GM12878 (cell line): ENCODE results near the gene BIRC5. TPM values are rescaled to one million over a fixed set of nuclear protein-coding genes. Genes with fewer than 3 reads are reported as not detected.

Experiments
- ATF7 ChIP-seq: fragments of 450-650 bp; IDR thresholded peaks from 2 replicates; pipeline ENCODE4 v1.6.1; 2016; ENCODE audit warnings: low read depth, mild to moderate bottlenecking
- BMI1 ChIP-seq: fragments of 450-650 bp; IDR thresholded peaks from 2 replicates; pipeline ENCODE4 v1.6.1; 2016; ENCODE audit warnings: mild to moderate bottlenecking, moderate library complexity, borderline replicate concordance
- FOS ChIP-seq: IDR thresholded peaks from 3 replicates; pipeline ENCODE4 v1.6.1; 2011; ENCODE audit warnings: borderline replicate concordance; ENCODE audit not compliant: insufficient read length; ENCODE audit errors: extremely low read depth
- JUNB ChIP-seq: IDR thresholded peaks from 2 replicates; pipeline ENCODE4 v1.6.1; 2016; ENCODE audit warnings: antibody characterized with exemption, mild to moderate bottlenecking
- MTA2 ChIP-seq: fragments of 450-650 bp; IDR thresholded peaks from 2 replicates; pipeline ENCODE4 v1.6.1; 2016; ENCODE audit warnings: low read depth, mild to moderate bottlenecking, moderate library complexity
- MTA3 ChIP-seq: IDR thresholded peaks from 2 replicates; pipeline ENCODE4 v1.6.1; 2012; ENCODE audit warnings: low read length, inconsistent platforms, borderline replicate concordance
- NFXL1 ChIP-seq: fragments of 450-650 bp; IDR thresholded peaks from 2 replicates; pipeline ENCODE4 v1.6.1; 2017; ENCODE audit warnings: antibody characterized with exemption, mild to moderate bottlenecking, borderline replicate concordance
- PAX5 ChIP-seq: IDR thresholded peaks from 2 replicates; pipeline ENCODE4 v1.6.1; 2011; ENCODE audit warnings: low read depth, low read length, borderline replicate concordance
- RELA ChIP-seq: fragments of 450-650 bp; IDR thresholded peaks from 2 replicates; pipeline ENCODE4 v1.8.0; 2014; ENCODE audit warnings: borderline replicate concordance; ENCODE audit not compliant: partially characterized antibody
- RUNX3 ChIP-seq: IDR thresholded peaks from 2 replicates; pipeline ENCODE4 v1.6.1; 2012; ENCODE audit warnings: low read length, inconsistent platforms
- SIX5 ChIP-seq: IDR thresholded peaks from 2 replicates; pipeline ENCODE4 v1.6.1; 2011; ENCODE audit warnings: mild to moderate bottlenecking, low read depth, low read length, moderate library complexity; ENCODE audit not compliant: severe bottlenecking
- SUPT20H ChIP-seq: IDR thresholded peaks from 2 replicates; pipeline ENCODE4 v1.6.1; 2011; ENCODE audit warnings: low read depth, mild to moderate bottlenecking, low read length, moderate library complexity, borderline replicate concordance; ENCODE audit not compliant: control insufficient read depth
- TAF1 ChIP-seq: IDR thresholded peaks from 2 replicates; pipeline ENCODE4 v1.6.1; 2011; ENCODE audit warnings: mild to moderate bottlenecking, low read depth, low read length, borderline replicate concordance
- YY1 ChIP-seq: IDR thresholded peaks from 2 replicates; pipeline ENCODE4 v1.6.1; 2011; ENCODE audit warnings: low read depth, mild to moderate bottlenecking, low read length
- ZNF24 ChIP-seq: fragments of 450-650 bp; IDR thresholded peaks from 2 replicates; pipeline ENCODE4 v1.6.1; 2017; ENCODE audit warnings: antibody characterized with exemption, mild to moderate bottlenecking
- ZZZ3 ChIP-seq: IDR thresholded peaks from 2 replicates; pipeline ENCODE4 v1.6.1; 2011; ENCODE audit warnings: low read depth; ENCODE audit not compliant: control insufficient read depth, insufficient read length
- polyA plus RNA-seq, 11 experiments: library from polyadenylated mRNA; depleted of rRNA in 4 of 11; unstranded in 6 of 11; stranded (reverse) in 5 of 11; fragments of >200 nt; fragmentation: Nextera tagmentation in 4 of 11; fragmentation: Illumina TruSeq in 1 of 11; extraction: Ambion mirVana in 4 of 11; extraction: Trizol in 1 of 11; gene quantifications; 1 replicate in 1 of 11; 2 replicates in 10 of 11; pipeline versions ENCODE4 v1.2.1 to v1.2.3, GENCODE V29; 2011 to 2016; ENCODE audit warnings: inconsistent platforms in 2 of 11, missing spikeins in 2 of 11, low read depth in 1 of 11
- total RNA-seq, 4 experiments: library from RNA; depleted of rRNA in 3 of 4; stranded (reverse); fragments of >200 nt in 3 of 4; fragmentation: Illumina TruSeq in 1 of 4; extraction: Trizol in 1 of 4; gene quantifications; 2 replicates each; pipeline versions ENCODE4 v1.2.1 to v1.2.3, GENCODE V29; 2013 to 2021
- TF ChIP-seq, protein P1 (sequence below): IDR thresholded peaks from 2 replicates; pipeline ENCODE4 v1.6.1; 2012; ENCODE audit warnings: low read length, inconsistent platforms
- TF ChIP-seq, protein P2 (sequence below): fragments of 450-650 bp; IDR thresholded peaks from 2 replicates; pipeline ENCODE4 v1.6.1; 2017; ENCODE audit warnings: borderline replicate concordance
- TF ChIP-seq, protein P3 (sequence below): fragments of 450-650 bp; IDR thresholded peaks from 2 replicates; pipeline ENCODE4 v1.6.1; 2017; ENCODE audit warnings: mild to moderate bottlenecking, low read depth, inconsistent platforms; ENCODE audit not compliant: poor library complexity, severe bottlenecking
- TF ChIP-seq, protein P4 (sequence below): IDR thresholded peaks from 2 replicates; pipeline ENCODE4 v1.6.1; 2012; ENCODE audit warnings: mild to moderate bottlenecking, low read depth, low read length

The BIRC5 gene
- total and polyA plus RNA-seq, 10 of the 15 experiments (the other 5 are each of a cell fraction or from before 2014, with no cell fraction given), result 41.0 to 175 (median 90.8) TPM

DNA sequence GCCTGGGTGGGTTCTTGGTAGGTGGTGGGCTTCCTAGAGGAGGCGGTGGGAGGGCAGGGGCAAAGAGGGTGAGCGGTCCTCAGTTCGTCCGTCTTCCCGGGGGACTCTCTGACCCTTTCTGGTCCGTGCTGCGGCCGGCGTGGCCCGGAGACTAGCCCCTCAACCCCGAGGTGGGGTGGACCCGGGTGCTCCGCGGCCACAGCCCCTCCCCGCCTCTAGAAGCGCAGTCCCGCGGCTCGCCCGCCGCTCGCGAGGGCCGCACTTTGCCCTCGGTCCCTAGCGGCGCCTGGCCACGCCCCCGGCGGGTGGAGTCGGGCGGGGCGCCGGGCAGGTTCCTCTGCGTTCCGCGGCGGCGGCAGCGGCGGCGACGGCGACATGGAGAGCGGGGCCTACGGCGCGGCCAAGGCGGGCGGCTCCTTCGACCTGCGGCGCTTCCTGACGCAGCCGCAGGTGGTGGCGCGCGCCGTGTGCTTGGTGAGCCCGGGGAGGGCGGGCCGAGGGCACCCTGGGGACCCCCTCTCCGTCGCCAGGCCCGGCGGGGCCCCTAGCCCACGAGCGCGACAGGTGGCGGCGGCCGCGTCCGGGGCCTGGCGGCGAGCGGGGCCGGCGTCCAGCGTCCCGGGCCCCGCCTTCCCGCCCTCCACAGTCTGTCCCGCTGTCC is 45.7 kb upstream of the BIRC5 start, which contains the start of gene SYNGR2 (continued):
- TF ChIP-seq JUNB, result peak; percentile 77
- 0 out of 2 replicates have a peak, but pooled peaks have one; percentile 40 for TF ChIP-seq MTA2
- peak; percentile 81; the same call in 1 of the 2 replicates for TF ChIP-seq TAF1
- TF ChIP-seq NFXL1, result no peak
- TF ChIP-seq, protein P1, sequence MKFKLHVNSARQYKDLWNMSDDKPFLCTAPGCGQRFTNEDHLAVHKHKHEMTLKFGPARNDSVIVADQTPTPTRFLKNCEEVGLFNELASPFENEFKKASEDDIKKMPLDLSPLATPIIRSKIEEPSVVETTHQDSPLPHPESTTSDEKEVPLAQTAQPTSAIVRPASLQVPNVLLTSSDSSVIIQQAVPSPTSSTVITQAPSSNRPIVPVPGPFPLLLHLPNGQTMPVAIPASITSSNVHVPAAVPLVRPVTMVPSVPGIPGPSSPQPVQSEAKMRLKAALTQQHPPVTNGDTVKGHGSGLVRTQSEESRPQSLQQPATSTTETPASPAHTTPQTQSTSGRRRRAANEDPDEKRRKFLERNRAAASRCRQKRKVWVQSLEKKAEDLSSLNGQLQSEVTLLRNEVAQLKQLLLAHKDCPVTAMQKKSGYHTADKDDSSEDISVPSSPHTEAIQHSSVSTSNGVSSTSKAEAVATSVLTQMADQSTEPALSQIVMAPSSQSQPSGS, result no peak
- TF ChIP-seq, protein P2, sequence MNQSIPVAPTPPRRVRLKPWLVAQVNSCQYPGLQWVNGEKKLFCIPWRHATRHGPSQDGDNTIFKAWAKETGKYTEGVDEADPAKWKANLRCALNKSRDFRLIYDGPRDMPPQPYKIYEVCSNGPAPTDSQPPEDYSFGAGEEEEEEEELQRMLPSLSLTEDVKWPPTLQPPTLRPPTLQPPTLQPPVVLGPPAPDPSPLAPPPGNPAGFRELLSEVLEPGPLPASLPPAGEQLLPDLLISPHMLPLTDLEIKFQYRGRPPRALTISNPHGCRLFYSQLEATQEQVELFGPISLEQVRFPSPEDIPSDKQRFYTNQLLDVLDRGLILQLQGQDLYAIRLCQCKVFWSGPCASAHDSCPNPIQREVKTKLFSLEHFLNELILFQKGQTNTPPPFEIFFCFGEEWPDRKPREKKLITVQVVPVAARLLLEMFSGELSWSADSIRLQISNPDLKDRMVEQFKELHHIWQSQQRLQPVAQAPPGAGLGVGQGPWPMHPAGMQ, result no peak
- no peak for TF ChIP-seq FOS
- TF ChIP-seq MTA3, result no peak
- peak; percentile 89 for TF ChIP-seq YY1
- TF ChIP-seq BMI1, result no peak
- TF ChIP-seq ZZZ3, result no peak
- TF ChIP-seq, protein P3, sequence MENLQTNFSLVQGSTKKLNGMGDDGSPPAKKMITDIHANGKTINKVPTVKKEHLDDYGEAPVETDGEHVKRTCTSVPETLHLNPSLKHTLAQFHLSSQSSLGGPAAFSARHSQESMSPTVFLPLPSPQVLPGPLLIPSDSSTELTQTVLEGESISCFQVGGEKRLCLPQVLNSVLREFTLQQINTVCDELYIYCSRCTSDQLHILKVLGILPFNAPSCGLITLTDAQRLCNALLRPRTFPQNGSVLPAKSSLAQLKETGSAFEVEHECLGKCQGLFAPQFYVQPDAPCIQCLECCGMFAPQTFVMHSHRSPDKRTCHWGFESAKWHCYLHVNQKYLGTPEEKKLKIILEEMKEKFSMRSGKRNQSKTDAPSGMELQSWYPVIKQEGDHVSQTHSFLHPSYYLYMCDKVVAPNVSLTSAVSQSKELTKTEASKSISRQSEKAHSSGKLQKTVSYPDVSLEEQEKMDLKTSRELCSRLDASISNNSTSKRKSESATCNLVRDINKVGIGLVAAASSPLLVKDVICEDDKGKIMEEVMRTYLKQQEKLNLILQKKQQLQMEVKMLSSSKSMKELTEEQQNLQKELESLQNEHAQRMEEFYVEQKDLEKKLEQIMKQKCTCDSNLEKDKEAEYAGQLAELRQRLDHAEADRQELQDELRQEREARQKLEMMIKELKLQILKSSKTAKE, result no peak
- no peak for TF ChIP-seq ATF7
- peak; percentile 47 for TF ChIP-seq RUNX3
- TF ChIP-seq SIX5, result no peak
- TF ChIP-seq SUPT20H, result no peak
- peak; percentile 69 for TF ChIP-seq ZNF24
- TF ChIP-seq RELA, result peak; percentile 59
- TF ChIP-seq, protein P4, sequence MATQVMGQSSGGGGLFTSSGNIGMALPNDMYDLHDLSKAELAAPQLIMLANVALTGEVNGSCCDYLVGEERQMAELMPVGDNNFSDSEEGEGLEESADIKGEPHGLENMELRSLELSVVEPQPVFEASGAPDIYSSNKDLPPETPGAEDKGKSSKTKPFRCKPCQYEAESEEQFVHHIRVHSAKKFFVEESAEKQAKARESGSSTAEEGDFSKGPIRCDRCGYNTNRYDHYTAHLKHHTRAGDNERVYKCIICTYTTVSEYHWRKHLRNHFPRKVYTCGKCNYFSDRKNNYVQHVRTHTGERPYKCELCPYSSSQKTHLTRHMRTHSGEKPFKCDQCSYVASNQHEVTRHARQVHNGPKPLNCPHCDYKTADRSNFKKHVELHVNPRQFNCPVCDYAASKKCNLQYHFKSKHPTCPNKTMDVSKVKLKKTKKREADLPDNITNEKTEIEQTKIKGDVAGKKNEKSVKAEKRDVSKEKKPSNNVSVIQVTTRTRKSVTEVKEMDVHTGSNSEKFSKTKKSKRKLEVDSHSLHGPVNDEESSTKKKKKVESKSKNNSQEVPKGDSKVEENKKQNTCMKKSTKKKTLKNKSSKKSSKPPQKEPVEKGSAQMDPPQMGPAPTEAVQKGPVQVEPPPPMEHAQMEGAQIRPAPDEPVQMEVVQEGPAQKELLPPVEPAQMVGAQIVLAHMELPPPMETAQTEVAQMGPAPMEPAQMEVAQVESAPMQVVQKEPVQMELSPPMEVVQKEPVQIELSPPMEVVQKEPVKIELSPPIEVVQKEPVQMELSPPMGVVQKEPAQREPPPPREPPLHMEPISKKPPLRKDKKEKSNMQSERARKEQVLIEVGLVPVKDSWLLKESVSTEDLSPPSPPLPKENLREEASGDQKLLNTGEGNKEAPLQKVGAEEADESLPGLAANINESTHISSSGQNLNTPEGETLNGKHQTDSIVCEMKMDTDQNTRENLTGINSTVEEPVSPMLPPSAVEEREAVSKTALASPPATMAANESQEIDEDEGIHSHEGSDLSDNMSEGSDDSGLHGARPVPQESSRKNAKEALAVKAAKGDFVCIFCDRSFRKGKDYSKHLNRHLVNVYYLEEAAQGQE, result no peak
- peak; percentile 45; the same call in 1 of the 2 replicates for TF ChIP-seq PAX5
